Measurements from ENCODE around the gene QPCT. TPM values are rescaled to one million over a fixed set of nuclear protein-coding genes. Genes with fewer than 3 reads are reported as not detected.
"Not testable (repeated sequence)": the region's sequence is repeated elsewhere in the genome, so short reads cannot be mapped to it uniquely, and the experiment has no call there.

The QPCT gene
- total and polyA plus RNA-seq, 2 of the 4 experiments (the other 2 are of a cell fraction), result 1.9 to 2.2 TPM

GRCh38 chr2:37380787-37381186 is 36.4 kb downstream of the QPCT start:
- H2BK5ac ChIP-seq (ENCODE audit: low read depth, low read length, poor library complexity, severe bottlenecking); H3K23ac ChIP-seq (ENCODE audit: low read depth, low read length); ATAC-seq (ENCODE audit: low read depth); BruUV-seq (replicated peaks); H3K4me1 ChIP-seq (ENCODE audit: control insufficient read depth, insufficient read depth, low read length); H2BK15ac ChIP-seq (ENCODE audit: low read depth, low read length); H4K5ac ChIP-seq (ENCODE audit: low read depth, low read length); H4K20me1 ChIP-seq (ENCODE audit: insufficient read depth, low read length); H3K27me3 ChIP-seq (ENCODE audit: control insufficient read depth, insufficient read depth, low read length); H2BK20ac ChIP-seq (ENCODE audit: low read depth, low read length); H4K91ac ChIP-seq (ENCODE audit: insufficient read depth, low read depth, low read length); H2AK9ac ChIP-seq (replicated peaks; ENCODE audit: low read depth, low read length, poor library complexity); H3K79me1 ChIP-seq (ENCODE audit: low read depth in 1 of 2, low read length in 2 of 2); H3K4me3 ChIP-seq (ENCODE audit: insufficient read depth, low read depth, low read length); DNase-seq; dilution Hi-C loops (cut with HindIII; ENCODE audit: low sequenced_read_pairs, unreplicated experiment); in situ Hi-C loops (cut with MboI; ENCODE audit: low sequenced_read_pairs); H2BK120ac ChIP-seq (ENCODE audit: low read depth, low read length); H3K56ac ChIP-seq (ENCODE audit: extremely low read depth, insufficient read depth, low read length); H3K4ac ChIP-seq (ENCODE audit: low read depth, low read length); H3K9me1 ChIP-seq (ENCODE audit: insufficient read depth, low read length); H2AK5ac ChIP-seq (ENCODE audit: low read depth, low read length); intact Hi-C loops (cut with micrococcal nuclease); H3K4me2 ChIP-seq (ENCODE audit: low read depth, low read length); CTCF ChIA-PET; H3K9ac ChIP-seq (ENCODE audit: low read depth, low read length); H3K18ac ChIP-seq (ENCODE audit: low read depth, low read length); H2AFZ ChIP-seq (replicated peaks; ENCODE audit: low read length, poor library complexity); H3K14ac ChIP-seq (replicated peaks; ENCODE audit: low read depth, low read length); H3K9me3 ChIP-seq (ENCODE audit: control insufficient read depth, insufficient read depth, low read length); H4K8ac ChIP-seq (ENCODE audit: low read depth in 2 of 2, low read length in 2 of 2); H3K36me3 ChIP-seq (ENCODE audit: control insufficient read depth, insufficient read depth, low read length); POLR2A ChIA-PET (ENCODE audit: unreplicated experiment); H3K27ac ChIP-seq (ENCODE audit: insufficient read depth, low read length): not testable (repeated sequence)
- no CpG with 5 or more reads among the region's 4 CpGs for WGBS, 2 experiments (ENCODE audit: extremely low coverage in 2 of 2, insufficient read length in 1 of 2)

GRCh38 chr2:37384261-37384660 is 39.8 kb downstream of the QPCT start:
- H2BK15ac ChIP-seq (ENCODE audit: low read depth, low read length); H2AK5ac ChIP-seq (ENCODE audit: low read depth, low read length); H3K23ac ChIP-seq (ENCODE audit: low read depth, low read length); H2BK120ac ChIP-seq (ENCODE audit: low read depth, low read length); DNase-seq; H3K27ac ChIP-seq (ENCODE audit: insufficient read depth, low read length); H3K36me3 ChIP-seq (ENCODE audit: control insufficient read depth, insufficient read depth, low read length); H4K8ac ChIP-seq (ENCODE audit: low read depth in 2 of 2, low read length in 2 of 2); H3K4me3 ChIP-seq (ENCODE audit: insufficient read depth, low read depth, low read length); H4K20me1 ChIP-seq (ENCODE audit: insufficient read depth, low read length); H3K4me2 ChIP-seq (ENCODE audit: low read depth, low read length); H3K9ac ChIP-seq (ENCODE audit: low read depth, low read length); H3K4ac ChIP-seq (ENCODE audit: low read depth, low read length); H3K14ac ChIP-seq (replicated peaks; ENCODE audit: low read depth, low read length); H3K27me3 ChIP-seq (ENCODE audit: control insufficient read depth, insufficient read depth, low read length); H3K18ac ChIP-seq (ENCODE audit: low read depth, low read length); ATAC-seq (ENCODE audit: low read depth); BruUV-seq (replicated peaks); CTCF ChIA-PET; H4K5ac ChIP-seq (ENCODE audit: low read depth, low read length); H3K79me1 ChIP-seq (ENCODE audit: low read depth in 1 of 2, low read length in 2 of 2); H2AK9ac ChIP-seq (replicated peaks; ENCODE audit: low read depth, low read length, poor library complexity); H2AFZ ChIP-seq (replicated peaks; ENCODE audit: low read length, poor library complexity); intact Hi-C loops (cut with micrococcal nuclease); H3K9me3 ChIP-seq (ENCODE audit: control insufficient read depth, insufficient read depth, low read length); POLR2A ChIA-PET (ENCODE audit: unreplicated experiment); H3K9me1 ChIP-seq (ENCODE audit: insufficient read depth, low read length); dilution Hi-C loops (cut with HindIII; ENCODE audit: low sequenced_read_pairs, unreplicated experiment); H2BK5ac ChIP-seq (ENCODE audit: low read depth, low read length, poor library complexity, severe bottlenecking); in situ Hi-C loops (cut with MboI; ENCODE audit: low sequenced_read_pairs); H2BK20ac ChIP-seq (ENCODE audit: low read depth, low read length); H4K91ac ChIP-seq (ENCODE audit: insufficient read depth, low read depth, low read length); H3K56ac ChIP-seq (ENCODE audit: extremely low read depth, insufficient read depth, low read length): not testable (repeated sequence)
- peaks cover 13% of the 10 kb centered on the region for H3K4me1 ChIP-seq (ENCODE audit: control insufficient read depth, insufficient read depth, low read length)
- WGBS, 2 experiments (ENCODE audit: extremely low coverage in 2 of 2, insufficient read length in 1 of 2), result 67% methylated on average over 1 of the region's 4 CpGs; no CpG with 5 or more reads in 1 of the 2 experiments

Measured in IMR-90 (cell line).